Aorta (tissue), 5 donors: ENCODE data around the gene KCTD6. TPM values are rescaled to one million over a fixed set of nuclear protein-coding genes. Genes with fewer than 3 reads are reported as not detected.

Source experiments
- ATAC-seq: fragments of 200-7000 bp; cut with Tn5 transposase; one replicate; pipeline ENCODE4 v1.9.1; 2022; ENCODE audit warnings: moderate library complexity; ENCODE audit not compliant: low FRiP score
- DNase-seq, 2 donors: peaks; one replicate each; pipeline ENCODE4 v3.0.0-alpha.2; 2020
- H3K27ac ChIP-seq, 2 donors: one replicate each; pipeline ENCODE4 v1.5.1; 2013; ENCODE audit warnings: low read length in 2 of 2, mild to moderate bottlenecking in 2 of 2, moderate library complexity in 2 of 2, control low read depth in 1 of 2, inconsistent platforms in 1 of 2, low read depth in 1 of 2
- H3K27me3 ChIP-seq, 2 donors: one replicate each; pipeline ENCODE4 v1.6.1; 2013; ENCODE audit warnings: control low read depth in 1 of 2, low read length in 1 of 2, mild to moderate bottlenecking in 1 of 2, moderate library complexity in 1 of 2; ENCODE audit not compliant: insufficient read depth in 2 of 2, control insufficient read depth in 1 of 2
- H3K36me3 ChIP-seq, 2 donors: one replicate each; pipeline ENCODE4 v1.6.1; 2013; ENCODE audit warnings: control low read depth in 1 of 2, low read length in 1 of 2, mild to moderate bottlenecking in 1 of 2; ENCODE audit not compliant: insufficient read depth in 2 of 2, control insufficient read depth in 1 of 2
- H3K4me1 ChIP-seq, 2 donors: one replicate each; pipeline ENCODE4 v1.6.1; 2013; ENCODE audit warnings: low read length in 2 of 2, control low read depth in 1 of 2, mild to moderate bottlenecking in 1 of 2, moderate library complexity in 1 of 2; ENCODE audit not compliant: insufficient read depth in 2 of 2, control insufficient read depth in 1 of 2
- H3K4me3 ChIP-seq, 2 donors: one replicate each; pipeline ENCODE4 v1.5.1; 2013; ENCODE audit warnings: low read length in 2 of 2, control low read depth in 1 of 2, mild to moderate bottlenecking in 1 of 2
- H3K9me3 ChIP-seq: one replicate; pipeline ENCODE4 v1.6.1; 2013; ENCODE audit warnings: mild to moderate bottlenecking, low read length; ENCODE audit not compliant: control insufficient read depth
- whole genome bisulfite sequencing, 2 donors: extraction: QIAGEN DNeasy Blood & Tissue Kit; methylation state at CpG; one replicate each; pipeline ENCODE4 v1.1.7; 2013; 5-methylcytosine and 5-hydroxymethylcytosine counted together
- intact Hi-C, 2 donors: fragments of 100-400 bp; cut with DNase I; formaldehyde crosslinking; loops; one replicate each; pipeline versions ENCODE4 v1.14.2 to v1.15.0; 2022
- polyA plus RNA-seq, 2 donors: library from polyadenylated mRNA; stranded (reverse); fragments of 200-250 nt; gene quantifications; one replicate each; pipeline ENCODE4 v1.2.3, GENCODE V29; 2013
- total RNA-seq, 2 donors: library from RNA; stranded (reverse); fragmentation: NEBNext Ultra II Directional; extraction: Animal tissue kit (Norgen Biotek cat#: 25700); gene quantifications; one replicate each; pipeline ENCODE4 v1.2.1, GENCODE V29; 2021
- donor health status: healthy with polysubstance abuse.
- donor health status: Bipolar disorder and iron deficiency.
- donor health status: DM: no; HTN: no; CAD: no.
- donor health status: DM: no; HTN: no; CAD: no.
- donor health status: DM: yes; HTN: yes; CAD: no.

Gene KCTD6
- total and polyA plus RNA-seq, 4 donors, result 5.9 to 16.5 (median 10.3) TPM

DNA sequence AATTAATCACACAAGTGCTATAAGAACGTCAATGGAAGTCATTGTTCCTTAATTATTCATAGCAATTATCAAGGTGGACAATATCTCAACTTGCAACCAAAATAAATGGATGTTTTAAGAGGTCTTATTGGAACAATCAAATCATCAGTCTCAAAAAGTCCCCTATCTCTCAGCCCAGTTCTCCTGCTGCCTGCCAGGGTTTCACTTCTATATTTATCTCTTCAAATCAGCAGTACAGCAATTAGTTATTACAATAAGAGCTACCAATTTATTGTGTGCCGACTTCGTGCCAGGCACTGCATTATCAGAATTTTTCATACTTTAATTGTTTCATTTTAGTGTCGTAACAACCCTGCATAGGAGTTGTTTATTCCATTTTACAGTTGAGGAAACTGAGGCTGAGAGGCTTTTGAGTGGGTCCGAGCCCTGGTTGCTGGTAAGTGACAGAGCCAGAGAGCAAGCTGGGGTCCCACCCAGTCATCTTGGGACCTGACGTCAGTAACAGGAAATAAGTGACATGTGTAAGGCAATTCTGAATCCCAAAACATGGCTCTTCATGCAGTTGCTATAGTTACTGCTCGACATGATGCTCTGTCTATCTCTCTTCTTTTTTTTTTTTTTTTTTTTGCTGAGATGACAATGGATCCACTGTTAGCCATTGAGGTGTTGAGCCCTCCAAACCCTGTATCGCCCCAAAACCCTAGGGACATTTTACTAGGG, 8.8 kb upstream of the KCTD6 start:
- H3K36me3 ChIP-seq, result no peaks in the 10 kb centered on the region
- intact Hi-C loops, result no loop called here
- H3K4me1 ChIP-seq, result no peaks in the 10 kb centered on the region
- ATAC-seq (no peak), DNase-seq (no peak)
- H3K4me3 ChIP-seq, result no peak overlapping the region
- peaks cover 3% of the 10 kb centered on the region for H3K9me3 ChIP-seq
- H3K27me3 ChIP-seq, result no peaks in the 10 kb centered on the region
- 56 to 58% methylated on average over 8 of the region's 8 CpGs for WGBS, 2 donors
- no peak overlapping the region for H3K27ac ChIP-seq

DNA sequence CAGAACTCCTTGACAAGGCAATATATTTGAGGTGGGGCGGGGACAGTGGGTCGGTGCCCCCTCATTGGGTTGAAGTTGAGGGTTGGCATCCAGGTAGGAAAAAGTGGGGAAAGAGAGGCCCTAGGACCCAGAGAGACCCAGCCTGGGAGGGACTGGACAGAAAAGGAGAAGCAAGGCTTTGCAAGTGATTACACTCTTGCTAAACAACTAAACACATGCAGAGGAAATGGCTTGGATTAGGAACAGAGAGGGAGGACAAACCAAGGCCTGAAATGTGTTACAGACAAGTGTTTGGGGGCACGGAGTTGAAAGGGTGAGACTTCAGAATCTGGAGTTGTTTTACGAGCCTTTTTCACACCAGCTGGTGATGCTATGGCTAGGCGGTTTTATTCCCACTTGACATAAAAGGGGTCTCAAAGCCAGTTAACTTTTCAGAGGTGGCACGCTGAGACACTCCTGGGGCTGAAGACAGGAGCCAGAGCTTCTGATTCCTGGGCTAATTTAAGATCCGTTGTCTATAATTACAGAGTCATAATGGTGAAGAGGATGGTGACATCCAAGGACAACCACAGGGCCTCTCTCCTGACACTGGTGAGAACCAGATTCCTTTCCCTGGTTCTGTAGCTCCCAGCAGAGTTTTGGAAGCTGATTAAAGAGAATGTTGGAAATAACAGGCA, 7.7 kb upstream of the KCTD6 start:
- Histone ChIP-seq H3K36me3 (no peaks in the 10 kb centered on the region), H3K9me3 (peaks cover under 1% of the 10 kb centered on the region), H3K4me1 (no peaks in the 10 kb centered on the region), H3K4me3 (no peak overlapping the region), H3K27ac (no peak overlapping the region), H3K27me3 (no peaks in the 10 kb centered on the region)
- intact Hi-C loops, result no loop called here
- WGBS, 2 donors, result 71 to 72% methylated on average over 7 of the region's 7 CpGs
- no peak for DNase-seq
- no peak for ATAC-seq

DNA sequence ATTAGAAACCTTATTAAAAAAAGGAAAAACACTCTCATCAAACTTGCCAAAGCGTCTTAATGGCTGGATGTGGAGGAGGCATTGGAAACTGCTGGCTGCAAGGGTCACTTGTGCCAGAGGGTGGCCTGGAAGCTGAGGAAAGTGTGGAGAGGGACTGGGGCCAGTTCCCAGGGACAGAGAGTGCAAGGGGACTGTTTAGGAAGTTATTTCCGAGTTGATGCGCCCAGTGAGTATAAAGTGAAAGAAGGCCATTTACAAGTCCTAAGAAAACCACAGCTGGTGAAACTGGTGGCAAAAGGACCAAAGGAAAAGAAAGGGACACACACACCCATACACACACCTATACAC, 7.2 kb upstream of the KCTD6 start:
- H3K27me3 ChIP-seq, result no peaks in the 10 kb centered on the region
- no peak overlapping the region for H3K27ac ChIP-seq
- intact Hi-C loops, result no loop called here
- DNase-seq (no peak), ATAC-seq (no peak)
- no peaks in the 10 kb centered on the region for H3K9me3 ChIP-seq
- WGBS, 2 donors, result 71 to 81% methylated on average over 3 of the region's 3 CpGs
- H3K36me3 ChIP-seq, result no peaks in the 10 kb centered on the region
- no peak overlapping the region for H3K4me3 ChIP-seq
- no peaks in the 10 kb centered on the region for H3K4me1 ChIP-seq

DNA sequence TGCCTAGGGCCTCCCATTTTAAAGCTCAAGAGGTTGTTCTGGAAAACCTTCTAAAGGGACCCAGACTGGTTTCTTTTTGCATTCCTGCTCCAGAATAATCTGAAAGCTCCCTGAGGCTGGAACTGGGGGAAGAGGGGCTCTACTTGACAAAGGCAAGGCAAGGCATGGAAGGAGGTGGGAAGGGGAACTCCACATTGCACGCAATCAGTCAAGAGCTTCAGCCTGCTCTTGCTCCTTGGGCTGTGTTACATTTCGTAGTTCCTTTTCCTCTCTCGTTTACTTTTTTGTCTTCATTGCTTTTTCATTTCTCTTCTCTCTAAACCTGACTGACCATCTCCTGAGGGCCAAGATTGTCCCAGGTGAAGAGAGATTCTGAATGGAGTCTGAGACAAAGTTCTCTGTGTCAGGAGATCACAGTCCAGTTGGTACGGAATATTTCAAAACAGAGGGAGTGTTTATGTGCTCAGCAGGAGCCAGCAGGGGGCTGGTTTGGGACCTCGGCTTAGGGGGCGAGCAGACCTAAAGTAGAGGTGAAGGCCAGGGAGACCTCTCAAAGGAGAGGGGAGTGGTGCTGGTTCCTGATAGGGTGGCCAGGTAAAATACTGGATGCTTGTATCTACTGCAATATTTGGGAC, 6.0 kb upstream of the KCTD6 start:
- no peak overlapping the region for H3K4me3 ChIP-seq
- no peaks in the 10 kb centered on the region for H3K27me3 ChIP-seq
- intact Hi-C loops, result no loop called here
- H3K4me1 ChIP-seq, result no peaks in the 10 kb centered on the region
- WGBS, 2 donors, result 88 to 89% methylated on average over 6 of the region's 6 CpGs
- DNase-seq (no peak), ATAC-seq (no peak)
- no peak overlapping the region for H3K27ac ChIP-seq
- H3K9me3 ChIP-seq, result no peaks in the 10 kb centered on the region
- H3K36me3 ChIP-seq, result no peaks in the 10 kb centered on the region

DNA sequence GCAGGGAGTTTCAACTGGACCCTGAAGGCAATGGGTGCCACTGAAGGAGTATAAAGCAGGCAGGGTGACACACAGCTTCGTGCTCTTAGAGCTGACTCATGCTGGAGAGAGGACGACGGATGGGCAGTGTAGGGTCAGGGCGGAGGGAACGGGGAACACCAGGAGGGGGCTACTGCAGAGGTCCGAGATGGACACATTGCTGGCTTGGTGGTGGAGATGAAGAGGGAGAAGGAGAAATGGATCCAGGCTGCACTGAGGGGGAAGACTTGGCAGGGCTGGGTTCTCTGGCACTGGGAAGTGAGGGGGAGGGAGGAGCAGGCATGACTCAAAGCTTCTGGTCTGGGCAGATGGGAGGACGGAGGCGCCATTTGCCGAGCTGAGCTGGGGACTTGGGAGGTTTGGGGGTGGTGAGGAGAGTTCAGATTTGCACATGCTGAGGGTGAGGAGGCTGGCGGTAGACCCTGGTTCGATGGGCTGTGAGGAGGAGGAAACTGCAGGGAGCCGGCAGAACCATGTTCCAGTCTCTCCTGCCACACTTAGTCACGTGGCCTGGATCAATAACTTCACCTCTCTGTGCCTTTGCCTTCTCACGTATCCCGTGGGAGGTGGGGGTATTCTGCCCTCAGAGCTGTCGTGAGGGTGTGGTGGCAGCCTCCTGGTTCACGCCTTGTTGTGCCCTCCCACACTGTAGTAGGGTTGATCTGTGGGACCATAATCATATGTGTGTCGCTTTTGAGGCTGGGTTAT, 4.6 kb upstream of the KCTD6 start:
- Histone ChIP-seq H3K4me3 (no peak overlapping the region), H3K9me3 (no peaks in the 10 kb centered on the region), H3K4me1 (no peaks in the 10 kb centered on the region), H3K27me3 (no peaks in the 10 kb centered on the region), H3K36me3 (no peaks in the 10 kb centered on the region), H3K27ac (no peak overlapping the region)
- intact Hi-C loops, result no loop called here
- WGBS, 2 donors, result 55 to 56% methylated on average over 18 of the region's 18 CpGs
- DNase-seq (peak; percentile 76 to 81), ATAC-seq (no peak)

DNA sequence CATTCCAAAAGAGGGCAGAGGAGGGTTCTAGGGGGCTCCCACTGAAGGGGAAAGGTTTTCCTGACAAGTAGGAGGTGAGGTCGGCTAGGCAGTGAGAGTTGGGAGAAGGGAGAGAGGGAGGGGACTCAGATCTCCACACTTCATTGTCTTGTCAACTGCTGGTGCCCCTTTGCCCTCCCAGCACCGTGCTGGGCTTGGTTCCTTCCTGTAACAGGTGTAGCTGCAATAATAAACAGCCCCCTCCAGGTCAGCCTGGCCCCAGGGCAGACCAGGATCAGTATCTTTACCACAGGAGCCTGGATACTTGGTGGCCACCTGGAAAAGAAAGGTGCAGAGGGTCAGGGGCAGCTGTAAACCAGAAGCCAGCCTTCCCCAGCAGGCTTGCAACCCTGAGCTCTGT, 2.9 kb upstream of the KCTD6 start:
- Histone ChIP-seq H3K9me3 (no peaks in the 10 kb centered on the region), H3K36me3 (no peaks in the 10 kb centered on the region), H3K4me3 (no peak overlapping the region), H3K27me3 (no peaks in the 10 kb centered on the region), H3K4me1 (peaks cover 0 to 6% of the 10 kb centered on the region in 2 donors), H3K27ac (no peak overlapping the region)
- ATAC-seq, result no peak
- intact Hi-C loops, result no loop called here
- DNase-seq, result no peak
- 46% methylated on average over 2 of the region's 2 CpGs for WGBS, 2 donors

DNA sequence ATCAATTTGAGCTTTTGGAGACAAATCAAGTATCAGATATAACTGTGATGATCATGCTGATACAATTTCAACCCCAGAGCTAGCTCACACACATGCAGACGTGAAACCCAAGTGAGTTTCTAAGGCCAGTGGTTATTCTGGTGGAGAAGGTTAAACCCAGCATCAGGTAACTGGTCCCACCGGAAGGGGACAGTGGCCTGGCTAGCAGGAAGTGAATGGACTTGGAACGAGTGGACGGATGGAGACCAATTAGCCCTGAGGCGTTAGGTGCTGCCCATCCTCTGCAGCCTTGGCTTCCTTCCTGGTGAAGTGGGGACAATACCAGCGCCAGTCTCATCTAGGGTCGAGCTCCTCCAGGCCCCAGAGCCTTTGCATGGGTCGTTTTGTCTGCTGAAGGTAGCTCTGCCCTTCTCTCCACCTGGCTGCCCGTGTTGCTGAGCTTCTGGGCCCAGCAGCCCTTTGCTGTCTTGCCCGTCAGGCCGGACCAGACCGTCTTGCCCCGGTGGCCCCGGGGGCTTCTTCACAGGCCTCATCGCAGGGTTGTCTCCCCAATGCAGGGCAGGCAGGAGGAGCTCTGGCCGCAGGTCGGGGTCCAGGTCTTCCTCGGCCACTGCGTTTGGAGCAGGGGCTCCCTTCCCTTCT, 915 bp upstream of the KCTD6 start:
- no peaks in the 10 kb centered on the region for H3K36me3 ChIP-seq
- H3K27me3 ChIP-seq, result no peaks in the 10 kb centered on the region
- intact Hi-C loops, result loop anchor here (2.0 to 5.0 kb wide), 3 partner anchors 28 to 184 kb away; partner anchors contain the start of genes PDHB (in 2 of the 2), HTD2 (in 1 of the 2) and RPP14 (in 1 of the 2)
- peaks cover 0 to 6% of the 10 kb centered on the region in 2 donors for H3K4me1 ChIP-seq
- H3K4me3 ChIP-seq, result no peak overlapping the region
- peak overlapping the region in 1 of 2 donors; percentile 30 for H3K27ac ChIP-seq
- peak; percentile 5 for ATAC-seq
- peak; percentile 58 to 77 for DNase-seq
- 77 to 79% methylated on average over 19 of the region's 19 CpGs for WGBS, 2 donors
- H3K9me3 ChIP-seq, result no peaks in the 10 kb centered on the region

DNA sequence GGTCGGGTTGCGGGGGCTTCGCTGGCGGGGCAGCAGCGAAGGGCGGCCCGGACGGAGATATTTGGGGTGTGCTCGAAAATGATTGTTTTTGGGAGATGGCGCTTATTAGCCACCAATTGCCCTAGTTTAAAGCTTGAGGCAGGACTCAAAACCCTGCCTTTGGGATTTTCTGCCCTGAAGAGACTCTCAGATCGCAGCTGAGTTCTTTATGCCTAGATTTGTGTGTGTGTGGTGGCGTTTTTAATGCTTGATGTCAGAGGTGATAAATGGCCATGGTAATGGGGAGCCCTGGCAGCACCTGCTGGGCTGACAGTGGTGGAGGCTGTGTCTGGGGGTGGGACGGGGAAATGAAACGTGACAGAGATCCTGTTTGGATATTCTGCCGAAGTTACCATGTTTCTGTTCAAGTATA, 604 bp downstream of the KCTD6 start:
- Histone ChIP-seq H3K27ac (peak overlapping the region in 1 of 2 donors; percentile 10), H3K4me3 (peak overlapping the region; percentile 77 to 98), H3K27me3 (no peaks in the 10 kb centered on the region), H3K36me3 (no peaks in the 10 kb centered on the region), H3K4me1 (peaks cover 0 to 6% of the 10 kb centered on the region in 2 donors), H3K9me3 (no peaks in the 10 kb centered on the region)
- ATAC-seq (no peak), DNase-seq (no peak)
- intact Hi-C loops, result loop anchor here (2.0 to 5.0 kb wide), 3 partner anchors 60 to 185 kb away; partner anchors contain the start of genes PDHB (in 2 of the 2), HTD2 (in 1 of the 2), PXK (in 1 of the 2) and RPP14 (in 1 of the 2)
- WGBS, 2 donors, result 0 to 1% methylated on average over 15 of the region's 15 CpGs
